Right forelimb (tissue), 1 donor: ENCODE results near the gene KCNJ9.

Source experiments
- DNase-seq: peaks from one replicate; pipeline ENCODE4 v3.0.0-alpha.2; 2018

KCNJ9 gene

GRCh38 chr1:160127865-160128523, 46.7 kb downstream of the KCNJ9 start:
- DNase-seq: no peak

DNA sequence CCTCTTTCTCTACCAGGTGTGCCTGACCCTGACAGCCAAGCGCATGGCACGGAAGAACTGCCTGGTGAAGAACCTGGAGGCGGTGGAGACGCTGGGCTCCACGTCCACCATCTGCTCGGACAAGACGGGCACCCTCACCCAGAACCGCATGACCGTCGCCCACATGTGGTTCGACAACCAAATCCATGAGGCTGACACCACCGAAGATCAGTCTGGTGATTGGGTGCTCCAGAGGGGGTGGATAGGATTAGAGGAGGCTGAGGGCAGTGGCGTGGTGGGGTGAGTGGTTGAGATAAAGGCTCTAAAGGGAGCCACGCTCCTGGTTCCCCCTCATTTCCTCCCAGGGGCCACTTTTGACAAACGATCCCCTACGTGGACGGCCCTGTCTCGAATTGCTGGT, 47.3 kb downstream of the KCNJ9 start:
- no peak for DNase-seq

DNA sequence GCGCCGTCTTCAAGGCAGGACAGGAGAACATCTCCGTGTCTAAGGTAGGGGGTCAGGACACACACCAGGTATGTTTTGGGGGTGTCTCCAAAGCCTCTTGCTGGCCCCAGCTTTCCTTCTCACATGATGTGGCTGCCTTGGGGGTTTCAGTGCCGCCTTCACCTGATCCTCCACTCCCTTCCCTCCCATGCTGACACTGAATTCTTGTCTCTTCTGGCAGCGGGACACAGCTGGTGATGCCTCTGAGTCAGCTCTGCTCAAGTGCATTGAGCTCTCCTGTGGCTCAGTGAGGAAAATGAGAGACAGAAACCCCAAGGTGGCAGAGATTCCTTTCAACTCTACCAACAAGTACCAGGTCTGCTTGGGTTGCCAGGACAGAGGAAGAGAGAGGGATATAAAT, 47.7 kb downstream of the KCNJ9 start:
- no peak for DNase-seq

GRCh38 chr1:160129558-160129957, 48.2 kb downstream of the KCNJ9 start:
- DNase-seq: no peak

DNA sequence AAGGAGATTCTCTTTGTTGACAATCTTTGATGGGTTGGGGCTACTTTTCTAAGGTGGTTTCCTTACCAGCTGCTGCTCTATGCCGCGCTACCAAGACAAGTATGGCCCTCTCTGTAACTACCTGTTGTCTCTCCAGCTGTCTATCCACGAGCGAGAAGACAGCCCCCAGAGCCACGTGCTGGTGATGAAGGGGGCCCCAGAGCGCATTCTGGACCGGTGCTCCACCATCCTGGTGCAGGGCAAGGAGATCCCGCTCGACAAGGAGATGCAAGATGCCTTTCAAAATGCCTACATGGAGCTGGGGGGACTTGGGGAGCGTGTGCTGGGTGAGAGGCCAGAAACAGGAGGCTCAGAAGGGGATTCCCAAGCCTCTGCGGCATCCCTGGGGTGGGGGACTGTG, 48.6 kb downstream of the KCNJ9 start:
- DNase-seq: no peak

- no peak for DNase-seq
Measured at GRCh38 chr1:160130486-160130885, 49.1 kb downstream of the KCNJ9 start.

- no peak for DNase-seq
Measured at GRCh38 chr1:160130939-160131338, 49.6 kb downstream of the KCNJ9 start.

DNA sequence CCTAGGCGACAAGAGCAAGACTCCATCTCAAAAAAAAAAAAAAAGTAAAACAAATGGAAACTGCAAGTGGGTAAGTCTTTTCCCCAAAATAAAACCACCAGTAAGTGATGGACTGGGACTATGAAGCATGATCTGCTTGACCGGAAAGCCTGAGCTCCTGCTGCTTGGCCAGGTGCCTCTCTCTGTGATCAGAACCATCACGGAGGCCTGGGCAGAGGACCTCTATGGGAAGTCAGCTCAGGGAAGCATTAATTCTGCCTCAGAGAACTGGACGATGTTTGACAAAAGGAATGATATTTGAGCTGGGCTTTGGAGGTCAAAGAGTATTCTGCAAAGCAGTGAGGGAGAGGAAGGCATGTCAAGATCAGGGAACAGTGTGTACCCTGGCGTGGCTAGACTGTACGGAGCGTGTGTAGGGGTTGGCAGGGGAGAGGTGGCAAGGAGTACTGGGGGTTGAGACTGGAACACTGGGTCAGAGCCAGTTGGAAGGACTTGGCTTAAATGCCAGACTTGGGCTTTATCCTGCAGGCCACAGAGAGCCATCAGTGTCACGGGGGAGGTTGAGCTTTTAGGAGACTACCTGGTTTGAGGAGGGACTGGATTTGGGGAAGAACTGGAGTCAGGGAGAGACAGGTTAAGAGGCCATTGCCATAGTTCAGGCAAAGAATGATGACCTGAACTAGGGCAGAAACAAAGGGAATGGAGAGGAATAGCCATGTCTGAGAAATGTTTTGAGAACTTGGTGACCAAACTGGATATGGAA, 50.6 kb downstream of the KCNJ9 start:
- no peak for DNase-seq

- DNase-seq: no peak
Measured at GRCh38 chr1:160133990-160134770, 52.8 kb downstream of the KCNJ9 start.

GRCh38 chr1:160134791-160135572, 53.6 kb downstream of the KCNJ9 start:
- DNase-seq: no peak

DNA sequence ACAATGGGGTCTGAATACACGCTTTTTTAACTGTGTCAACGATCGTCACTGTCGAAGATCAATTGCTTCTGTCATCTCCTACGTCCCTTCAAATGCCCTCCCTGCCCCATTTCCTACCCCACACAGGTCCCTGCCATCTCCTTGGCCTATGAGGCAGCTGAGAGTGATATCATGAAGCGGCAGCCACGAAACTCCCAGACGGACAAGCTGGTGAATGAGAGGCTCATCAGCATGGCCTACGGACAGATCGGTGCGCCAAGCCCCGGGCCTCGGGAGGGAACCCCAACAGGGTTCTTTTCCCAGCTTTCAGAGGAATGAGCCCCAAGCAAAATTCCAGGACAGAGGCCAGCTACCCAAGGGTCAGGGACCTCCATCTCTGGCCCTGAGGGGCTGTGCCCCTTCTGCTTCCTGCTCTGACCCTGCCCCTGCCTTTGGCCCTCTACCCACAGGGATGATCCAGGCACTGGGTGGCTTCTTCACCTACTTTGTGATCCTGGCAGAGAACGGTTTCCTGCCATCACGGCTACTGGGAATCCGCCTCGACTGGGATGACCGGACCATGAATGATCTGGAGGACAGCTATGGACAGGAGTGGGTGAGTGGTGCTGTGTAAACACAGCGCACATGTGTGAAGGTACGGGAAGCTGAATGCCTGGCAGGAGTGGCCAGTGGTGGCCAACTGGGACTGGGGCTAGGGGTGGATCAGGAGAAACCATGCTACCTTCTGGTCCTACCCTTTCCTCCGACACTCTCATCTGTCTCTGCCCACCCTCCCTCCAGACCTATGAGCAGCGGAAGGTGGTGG, 55.0 kb downstream of the KCNJ9 start:
- DNase-seq: no peak

DNA sequence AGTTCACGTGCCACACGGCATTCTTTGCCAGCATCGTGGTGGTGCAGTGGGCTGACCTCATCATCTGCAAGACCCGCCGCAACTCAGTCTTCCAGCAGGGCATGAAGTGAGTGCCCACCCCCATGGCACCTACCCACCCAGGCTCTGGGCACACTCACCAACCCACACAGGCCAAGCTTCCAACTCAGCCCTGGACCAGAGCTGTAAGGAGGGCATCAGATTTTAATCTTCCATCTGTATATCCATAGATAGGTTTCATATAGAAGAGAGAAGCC, 55.5 kb downstream of the KCNJ9 start:
- no peak for DNase-seq

DNA sequence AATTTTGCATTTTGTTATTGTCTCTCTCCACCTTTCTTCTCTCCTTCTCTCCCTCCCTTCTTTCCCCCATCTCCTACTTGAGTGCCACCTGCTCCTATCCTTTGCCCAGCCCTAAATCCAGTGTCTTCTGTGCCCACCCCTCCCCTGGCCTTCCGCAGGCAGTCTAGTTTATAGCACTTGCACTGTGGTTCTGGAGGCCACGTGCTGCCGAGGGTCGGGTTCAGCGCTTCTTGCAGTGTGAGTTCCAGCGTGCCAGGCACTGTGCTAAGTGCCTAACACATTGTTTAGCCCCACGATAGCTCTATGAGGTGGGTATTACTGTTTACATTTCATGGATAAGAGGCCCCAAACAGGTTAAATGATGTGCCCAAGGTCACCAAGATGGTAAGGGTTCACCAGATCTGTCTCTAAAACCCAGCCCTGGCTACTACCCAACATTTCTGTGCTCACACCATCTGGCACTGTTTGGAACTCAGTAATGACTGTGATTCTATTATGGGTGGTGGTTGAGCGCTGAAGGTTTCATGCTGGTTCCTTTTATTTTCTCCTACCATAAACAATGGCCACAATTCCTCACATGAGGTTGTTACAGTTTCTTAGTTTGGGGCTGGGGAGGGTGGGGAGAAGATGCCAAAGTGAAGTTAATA, 56.0 kb downstream of the KCNJ9 start:
- DNase-seq: no peak

GRCh38 chr1:160139840-160140239, 58.5 kb downstream of the KCNJ9 start:
- DNase-seq: no peak
